Muscle layer of duodenum (tissue), 2 donors: ENCODE results near the gene CNPY1.

ENCODE experiments used
- H3K27ac ChIP-seq: one replicate; pipeline ENCODE4 v1.7.0; 2013; ENCODE audit warnings: mild to moderate bottlenecking, low read length
- H3K27me3 ChIP-seq: one replicate; pipeline ENCODE4 v1.7.0; 2013; ENCODE audit warnings: low read depth, mild to moderate bottlenecking, control low read depth, low read length
- H3K36me3 ChIP-seq, 2 donors: one replicate each; pipeline ENCODE4 v1.7.0; 2013; ENCODE audit warnings: low read length in 2 of 2, control low read depth in 1 of 2, mild to moderate bottlenecking in 1 of 2; ENCODE audit not compliant: insufficient read depth in 2 of 2, control insufficient read depth in 1 of 2
- H3K4me1 ChIP-seq, 2 donors: one replicate each; pipeline ENCODE4 v1.7.0; 2013; ENCODE audit warnings: low read length in 2 of 2, mild to moderate bottlenecking in 2 of 2, control low read depth in 1 of 2, moderate library complexity in 1 of 2; ENCODE audit not compliant: insufficient read depth in 2 of 2, control insufficient read depth in 1 of 2
- H3K4me3 ChIP-seq, 2 donors: one replicate each; pipeline ENCODE4 v1.7.0; 2013; ENCODE audit warnings: low read length in 2 of 2, low read depth in 1 of 2, mild to moderate bottlenecking in 1 of 2
- H3K9me3 ChIP-seq, 2 donors: one replicate each; pipeline ENCODE4 v1.7.0; 2013; ENCODE audit warnings: low read length in 2 of 2, control low read depth in 1 of 2, mild to moderate bottlenecking in 1 of 2; ENCODE audit not compliant: control insufficient read depth in 1 of 2
- donor health status: healthy.

The CNPY1 gene

DNA sequence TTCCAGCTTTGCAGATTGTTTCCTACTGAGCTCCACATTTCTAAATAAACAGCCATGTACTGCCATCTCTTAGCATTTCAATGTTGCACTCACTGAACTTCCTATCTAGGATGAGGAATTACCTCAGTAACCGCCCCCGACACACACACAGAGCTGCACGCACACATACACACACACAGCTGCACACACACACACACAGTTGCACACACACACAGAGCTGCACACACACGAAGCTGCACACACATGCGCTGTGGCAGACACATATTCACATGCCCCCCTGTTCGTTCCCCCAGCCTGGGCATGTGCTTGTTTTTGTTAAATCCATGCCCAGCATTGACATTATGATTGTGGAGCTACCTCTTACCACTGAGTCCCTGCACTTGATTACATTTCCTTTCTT is 39.6 kb upstream of the CNPY1 start:
- H3K36me3 ChIP-seq = no peaks in the 10 kb centered on the region
- no peak overlapping the region for H3K4me3 ChIP-seq
- no peaks in the 10 kb centered on the region for H3K27me3 ChIP-seq
- no peak overlapping the region for H3K27ac ChIP-seq
- H3K9me3 ChIP-seq = no peaks in the 10 kb centered on the region
- H3K4me1 ChIP-seq = no peaks in the 10 kb centered on the region

DNA sequence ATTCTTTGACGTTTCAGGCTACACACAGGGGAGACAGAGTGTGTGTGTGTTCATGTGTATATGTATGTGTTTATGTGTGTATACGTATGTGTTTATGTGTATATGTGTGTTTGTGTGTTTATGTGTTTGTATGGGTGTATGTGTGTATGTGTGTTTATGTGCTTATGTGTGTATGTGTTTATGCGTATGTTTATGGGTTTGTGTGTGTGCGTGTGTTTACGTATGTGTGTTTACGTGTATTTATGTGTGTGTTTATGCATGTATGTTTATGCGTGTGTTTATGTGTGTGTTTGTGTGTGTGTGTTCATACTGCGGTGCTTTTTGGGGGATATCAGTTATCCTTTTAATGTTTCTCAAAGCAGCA is 39.2 kb upstream of the CNPY1 start:
- Histone ChIP-seq H3K9me3 (no peaks in the 10 kb centered on the region), H3K27ac (no peak overlapping the region), H3K27me3 (no peaks in the 10 kb centered on the region), H3K4me1 (no peaks in the 10 kb centered on the region), H3K4me3 (no peak overlapping the region), H3K36me3 (no peaks in the 10 kb centered on the region)

DNA sequence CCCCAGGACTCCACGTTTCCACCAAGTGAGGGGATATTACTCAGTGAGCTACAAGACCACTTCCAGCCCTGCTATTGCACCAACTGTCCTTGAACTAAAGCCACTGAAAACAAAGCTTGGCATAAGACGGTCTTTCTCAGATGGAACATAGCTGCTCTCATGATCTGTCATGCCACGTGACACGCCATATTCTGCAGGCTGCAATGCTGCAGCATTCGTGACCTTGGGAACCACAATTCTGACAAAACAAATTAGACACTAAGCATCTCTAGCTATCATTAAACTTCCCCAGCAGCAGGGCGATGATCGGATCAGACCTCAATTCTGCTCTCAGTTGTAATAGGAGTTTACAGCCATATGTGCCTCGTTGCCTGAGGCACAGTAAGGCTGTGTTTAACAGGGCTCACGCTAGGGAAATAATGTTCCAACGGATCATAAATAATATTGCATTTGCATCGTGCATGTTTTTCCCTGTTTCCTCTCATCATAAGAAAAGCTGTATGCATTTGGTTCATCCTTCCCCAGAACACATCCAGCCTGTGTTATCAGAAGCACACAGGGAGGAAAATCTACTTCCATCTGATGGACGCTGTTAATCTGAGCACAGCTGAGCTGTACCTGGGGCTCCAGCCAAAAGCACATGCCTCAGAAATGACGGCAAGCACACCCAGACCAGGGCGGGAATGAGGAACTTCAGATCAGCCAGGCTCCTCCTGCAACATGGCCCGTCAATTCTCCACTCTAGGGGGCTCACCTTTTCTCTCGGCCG is 38.6 kb upstream of the CNPY1 start:
- Histone ChIP-seq H3K36me3 (no peaks in the 10 kb centered on the region), H3K4me3 (no peak overlapping the region), H3K9me3 (no peaks in the 10 kb centered on the region), H3K4me1 (no peaks in the 10 kb centered on the region), H3K27me3 (no peaks in the 10 kb centered on the region), H3K27ac (no peak overlapping the region)

DNA sequence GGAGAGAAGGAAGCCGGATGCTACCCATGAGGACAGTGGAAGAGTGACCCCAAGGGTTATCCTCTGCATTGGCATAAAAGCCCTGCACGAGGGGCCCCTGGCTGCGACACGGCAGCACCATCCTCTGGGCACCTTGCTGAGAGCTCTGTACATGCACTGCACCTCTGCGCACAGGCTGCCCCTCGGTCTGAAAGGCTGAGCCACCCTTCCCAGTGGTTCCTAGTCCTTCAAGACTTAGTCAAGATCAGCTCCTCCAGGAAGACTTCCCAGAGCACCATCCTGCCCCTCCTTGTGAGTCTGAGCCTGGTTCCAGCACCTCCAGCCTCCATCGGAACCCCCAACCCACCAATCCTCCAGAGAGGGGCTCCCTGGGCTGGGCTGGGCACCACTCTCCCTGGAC is 37.9 kb upstream of the CNPY1 start:
- H3K27me3 ChIP-seq = no peaks in the 10 kb centered on the region
- H3K36me3 ChIP-seq = no peaks in the 10 kb centered on the region
- no peak overlapping the region for H3K27ac ChIP-seq

DNA sequence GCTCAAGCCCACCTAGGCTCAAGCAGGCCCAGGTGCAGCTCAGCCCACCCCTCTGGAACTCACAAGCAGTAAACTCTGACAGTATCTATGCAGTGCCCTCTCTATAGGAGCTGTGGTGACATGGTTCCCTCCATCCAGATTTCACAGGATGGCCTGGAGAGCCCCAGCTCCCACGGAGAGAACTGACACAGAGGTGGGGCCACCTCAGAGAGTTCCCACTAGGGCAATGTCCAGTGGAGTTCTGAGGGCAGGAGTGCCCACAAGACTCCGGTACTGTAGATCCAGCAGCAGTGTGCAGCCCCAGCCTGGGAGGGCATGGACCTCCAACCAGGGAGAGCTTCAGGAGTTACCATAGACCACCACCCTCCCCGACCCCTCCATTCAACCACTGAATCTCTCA is 37.3 kb upstream of the CNPY1 start:
- H3K4me1 ChIP-seq = no peaks in the 10 kb centered on the region
- H3K9me3 ChIP-seq = no peaks in the 10 kb centered on the region
- no peak overlapping the region for H3K4me3 ChIP-seq
- H3K27ac ChIP-seq = no peak overlapping the region
- no peaks in the 10 kb centered on the region for H3K27me3 ChIP-seq
- H3K36me3 ChIP-seq = no peaks in the 10 kb centered on the region

More for the DNA sequence above, 37.9 kb upstream of the CNPY1 start:
- no peaks in the 10 kb centered on the region for H3K4me1 ChIP-seq
- H3K4me3 ChIP-seq = no peak overlapping the region
- no peaks in the 10 kb centered on the region for H3K9me3 ChIP-seq

DNA sequence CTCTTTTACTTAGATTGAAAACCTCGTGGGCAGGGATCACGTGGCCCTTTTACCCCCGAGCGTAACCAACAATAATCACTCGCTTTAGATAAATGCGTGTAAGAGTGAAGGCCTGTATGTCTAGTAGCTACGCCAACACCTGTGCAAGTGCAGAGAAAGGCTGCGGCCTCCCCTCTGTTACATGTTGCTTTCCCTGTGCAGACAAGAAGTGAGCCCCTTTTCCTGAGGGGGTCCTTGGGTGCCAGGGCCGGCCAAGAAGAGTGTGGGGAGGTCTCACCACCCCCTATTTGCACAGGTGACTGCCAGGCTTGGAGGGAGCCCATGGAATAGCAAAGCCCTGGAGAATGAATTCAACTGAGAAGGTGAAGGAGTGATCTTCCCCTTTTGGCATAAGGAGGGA is 35.6 kb upstream of the CNPY1 start:
- no peak overlapping the region for H3K4me3 ChIP-seq
- H3K36me3 ChIP-seq = no peaks in the 10 kb centered on the region
- no peaks in the 10 kb centered on the region for H3K9me3 ChIP-seq
- no peaks in the 10 kb centered on the region for H3K27me3 ChIP-seq
- no peak overlapping the region for H3K27ac ChIP-seq
- H3K4me1 ChIP-seq = no peaks in the 10 kb centered on the region

DNA sequence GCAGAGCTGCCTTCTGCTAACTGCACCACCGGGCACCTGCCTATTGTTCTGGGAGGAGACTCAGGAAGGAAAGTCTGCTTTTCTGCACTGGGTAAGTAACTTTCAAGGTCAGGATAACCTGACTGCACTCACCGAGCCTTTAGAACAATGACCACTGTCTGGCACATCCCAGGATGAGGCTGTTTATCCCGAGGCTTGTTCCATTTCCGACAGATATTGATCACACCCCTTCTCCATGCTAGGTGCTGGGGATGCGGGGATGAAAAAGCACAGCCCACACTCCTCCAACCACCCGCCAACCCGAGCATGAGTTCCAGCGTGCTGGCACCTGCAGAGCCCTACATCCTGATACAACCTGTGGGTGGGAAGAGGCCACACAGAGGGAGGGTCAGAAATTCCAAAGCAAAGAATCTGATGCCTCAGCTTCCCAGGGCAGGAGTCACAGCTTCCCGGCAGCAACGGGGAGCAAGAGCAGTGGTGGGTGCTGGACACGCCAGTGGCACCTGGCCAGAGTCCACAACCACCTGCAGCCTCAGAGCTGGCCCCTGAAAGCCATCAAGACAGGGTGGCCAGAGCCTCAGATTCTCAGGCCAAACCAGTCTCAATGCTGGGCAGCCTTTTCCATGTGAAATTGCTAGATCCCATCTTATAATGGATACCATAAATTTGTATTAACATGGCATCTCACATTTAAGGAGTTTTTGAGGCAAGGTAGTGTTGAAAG is 34.9 kb upstream of the CNPY1 start:
- no peaks in the 10 kb centered on the region for H3K9me3 ChIP-seq
- H3K36me3 ChIP-seq = no peaks in the 10 kb centered on the region
- H3K27me3 ChIP-seq = no peaks in the 10 kb centered on the region
- H3K4me3 ChIP-seq = no peak overlapping the region
- no peaks in the 10 kb centered on the region for H3K4me1 ChIP-seq
- H3K27ac ChIP-seq = no peak overlapping the region

DNA sequence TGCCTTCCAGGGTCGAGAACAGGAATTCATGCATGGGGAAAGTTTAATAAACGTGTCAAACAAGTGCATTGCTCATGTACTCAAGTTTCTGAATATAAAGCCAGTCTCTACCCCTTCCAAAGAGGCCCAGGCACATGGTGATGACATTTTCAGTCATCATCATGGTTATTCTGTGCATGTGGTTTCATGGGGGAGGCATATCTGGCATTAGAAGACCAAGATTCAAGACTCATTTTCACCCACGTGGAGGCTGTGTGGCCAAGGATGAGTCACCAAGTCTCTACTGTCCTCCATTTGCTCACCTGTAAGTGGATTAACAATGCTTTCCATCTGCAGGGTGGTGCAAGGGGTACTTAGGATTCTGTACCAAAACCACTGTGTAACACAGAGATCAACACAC is 34.0 kb upstream of the CNPY1 start:
- H3K27me3 ChIP-seq = no peaks in the 10 kb centered on the region

DNA sequence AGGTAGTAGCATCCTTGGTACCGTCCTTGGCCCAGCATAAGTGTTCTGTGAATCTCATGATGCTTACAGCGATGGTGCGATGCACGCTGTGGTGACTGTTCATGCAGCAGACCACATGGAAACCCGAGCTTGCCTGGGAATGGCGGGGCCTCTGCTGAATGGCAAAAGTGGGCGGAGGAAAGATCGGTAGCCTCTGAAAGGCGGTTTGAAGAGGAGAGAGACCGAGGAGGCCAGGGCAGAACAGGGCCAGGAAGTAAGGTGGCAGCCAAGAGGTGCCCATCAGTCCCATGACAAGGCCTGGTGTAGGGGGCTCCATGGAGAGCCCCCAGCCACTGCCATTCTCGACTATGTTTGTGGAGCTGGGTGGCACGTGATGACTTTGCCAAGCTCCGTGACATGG is 33.2 kb upstream of the CNPY1 start:
- Histone ChIP-seq H3K4me3 (no peak overlapping the region), H3K4me1 (no peaks in the 10 kb centered on the region), H3K9me3 (no peaks in the 10 kb centered on the region), H3K27ac (no peak overlapping the region), H3K36me3 (no peaks in the 10 kb centered on the region), H3K27me3 (no peaks in the 10 kb centered on the region)

More for the DNA sequence above, 34.0 kb upstream of the CNPY1 start:
- H3K36me3 ChIP-seq = no peaks in the 10 kb centered on the region
- no peaks in the 10 kb centered on the region for H3K4me1 ChIP-seq
- no peaks in the 10 kb centered on the region for H3K9me3 ChIP-seq
- H3K4me3 ChIP-seq = no peak overlapping the region
- no peak overlapping the region for H3K27ac ChIP-seq

DNA sequence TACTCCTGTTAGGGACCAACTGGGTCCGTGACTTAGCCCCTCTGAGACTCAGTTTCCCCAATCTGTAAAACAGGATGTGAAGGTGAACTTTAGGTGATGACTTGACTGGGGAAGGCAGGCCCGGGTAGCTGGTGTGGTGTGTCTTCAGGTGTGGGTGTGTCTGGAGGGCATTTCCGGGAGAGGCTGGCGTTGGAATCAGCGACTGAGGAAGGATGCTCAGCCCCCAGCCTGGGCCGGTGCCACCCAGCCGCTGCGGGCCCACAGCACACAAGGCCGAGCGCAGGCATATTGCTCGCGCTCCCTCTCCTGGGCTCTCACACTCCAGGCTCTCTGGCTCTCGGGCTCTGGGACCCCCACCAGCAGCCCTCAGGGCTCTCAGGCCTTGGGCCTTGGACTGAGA is 31.7 kb upstream of the CNPY1 start:
- Histone ChIP-seq H3K9me3 (no peaks in the 10 kb centered on the region), H3K4me3 (no peak overlapping the region), H3K4me1 (no peaks in the 10 kb centered on the region), H3K27me3 (no peaks in the 10 kb centered on the region), H3K36me3 (no peaks in the 10 kb centered on the region), H3K27ac (no peak overlapping the region)

DNA sequence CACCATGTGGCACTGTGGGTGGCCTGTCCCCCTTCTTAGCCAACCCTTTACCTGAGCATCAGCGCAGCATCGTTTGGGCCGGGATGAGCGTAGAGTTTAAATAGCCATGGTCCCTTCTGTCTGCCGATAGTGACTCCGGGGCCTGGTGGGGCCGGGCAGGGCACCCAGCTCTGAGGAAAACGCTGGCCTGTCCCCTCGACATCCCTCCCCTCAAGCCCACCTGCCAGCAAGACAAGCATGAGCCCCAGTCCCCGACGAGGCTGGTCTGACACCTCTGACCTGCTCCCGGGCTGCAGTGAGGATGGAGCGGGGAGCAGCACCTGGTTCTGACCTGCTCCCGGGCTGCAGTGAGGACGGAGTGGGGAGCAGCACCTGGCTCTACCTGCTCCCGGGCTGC is 31.1 kb upstream of the CNPY1 start:
- H3K27me3 ChIP-seq = no peaks in the 10 kb centered on the region
- H3K4me1 ChIP-seq = no peaks in the 10 kb centered on the region
- no peak overlapping the region for H3K27ac ChIP-seq
- H3K4me3 ChIP-seq = no peak overlapping the region
- no peaks in the 10 kb centered on the region for H3K36me3 ChIP-seq
- no peaks in the 10 kb centered on the region for H3K9me3 ChIP-seq
